Measurements from ENCODE around the gene DNAJA1. TPM values are rescaled to one million over a fixed set of nuclear protein-coding genes. Genes with fewer than 3 reads are reported as not detected.
"Not testable (repeated sequence)": the region's sequence is repeated elsewhere in the genome, so short reads cannot be mapped to it uniquely, and the experiment has no call there.

DNAJA1 gene
- total and polyA plus RNA-seq, 2 donors (not counting 3 experiments of a cell fraction or from before 2014, with no cell fraction given) = 72.9 to 182 TPM

- no TSS peak for BruUV-seq (replicated peaks)
- Histone ChIP-seq H3K27ac (ENCODE audit: insufficient read depth, low read depth, low read length) (no peak overlapping the region), H2AFZ (ENCODE audit: low read depth, low read length) (no peak overlapping the region), H3K4me3 (replicated peaks in 1 of 3; ENCODE audit: insufficient read depth in 1 of 3, low read depth in 1 of 3, low read length in 3 of 3) (no peak overlapping the region), H3K4me2 (ENCODE audit: insufficient read depth, low read length) (no peak overlapping the region), H3K9ac (replicated peaks; ENCODE audit: extremely low read depth, insufficient read depth, low read length) (no peak overlapping the region), H3K9me3 (replicated peaks; ENCODE audit: control insufficient read depth, insufficient read depth, low read length) (no peaks in the 10 kb centered on the region), H3K4me1 (ENCODE audit: control insufficient read depth, extremely low read depth, insufficient read depth, low read length) (no peaks in the 10 kb centered on the region), H3K27me3 (ENCODE audit: control insufficient read depth in 2 of 2, insufficient read depth in 2 of 2, low read length in 2 of 2) (no peaks in the 10 kb centered on the region), H3K9me1 (replicated peaks; ENCODE audit: control insufficient read depth, extremely low read depth, insufficient read depth, low read length) (no peaks in the 10 kb centered on the region), H3K79me2 (ENCODE audit: control insufficient read depth, insufficient read depth, low read length) (peaks cover 28% of the 10 kb centered on the region), H4K20me1 (replicated peaks; ENCODE audit: control insufficient read depth, extremely low read depth, insufficient read depth, low read length) (no peaks in the 10 kb centered on the region), H3K36me3 (ENCODE audit: control insufficient read depth in 2 of 2, extremely low read depth in 1 of 2, insufficient read depth in 2 of 2, low read length in 2 of 2) (peaks cover 0 to 8% of the 10 kb centered on the region in 2 experiments)
- dilution Hi-C loops (cut with MboI; ENCODE audit: extremely low pct_ligation_motif_present, low sequenced_read_pairs) = no loop called here
- CTCF ChIA-PET = interaction anchor here (0.7 kb wide), 1 partner anchor 522 kb away, joined by 3 read pairs; no protein-coding TSS in a partner anchor
- intact Hi-C loops (cut with micrococcal nuclease) = no loop called here
- DNase-seq (ENCODE audit: low read depth, low spot score) (no peak), FAIRE-seq (no peak)
- no peak for TF ChIP-seq CTCF (IDR thresholded peaks at IDR 0.05; ENCODE audit: extremely low read depth in 1 of 2, insufficient read depth in 1 of 2, low read depth in 1 of 2, low read length in 2 of 2)
- TF ChIP-seq FOS (IDR thresholded peaks at IDR 0.05; ENCODE audit: borderline replicate concordance, insufficient read depth, low read length) = no peak
- no peak for TF ChIP-seq EZH2 (IDR thresholded peaks at IDR 0.05; ENCODE audit: borderline replicate concordance, low read depth, low read length, severe bottlenecking)
- no peak for TF ChIP-seq MAX (IDR thresholded peaks at IDR 0.05; ENCODE audit: insufficient read depth, insufficient read length)
- no peak for TF ChIP-seq POLR2AphosphoS5 (IDR thresholded peaks at IDR 0.05; ENCODE audit: insufficient read depth, low read depth, low read length)
- no peak for TF ChIP-seq MYC (IDR thresholded peaks at IDR 0.05; ENCODE audit: low read depth, low read length)
- no peak for TF ChIP-seq JUN (IDR thresholded peaks at IDR 0.05; ENCODE audit: borderline replicate concordance, insufficient read depth, insufficient read length, low read depth)
- TF ChIP-seq GATA2 (IDR thresholded peaks at IDR 0.05; ENCODE audit: insufficient read depth, insufficient read length, low read depth, low read length) = no peak
- no peak for TF ChIP-seq POLR2A (IDR thresholded peaks at IDR 0.05; ENCODE audit: low read depth, low read length)
- POLR2A ChIA-PET = no interaction called here
These were observed 32.4 kb upstream of the DNAJA1 start for GRCh38 chr9:32992595-32993238.

- ChIA-PET POLR2A (interaction anchor here (0.7 to 1.0 kb wide), 2 partner anchors 24 to 26 kb away, joined by 3 to 5 read pairs; partner anchors contain the start of gene DNAJA1), CTCF (interaction anchor here (0.7 to 1.9 kb wide), 2 partner anchors 401 to 622 kb away, joined by 3 to 4 read pairs; no protein-coding TSS in a partner anchor)
- H3K36me3 ChIP-seq (ENCODE audit: control insufficient read depth in 2 of 2, extremely low read depth in 1 of 2, insufficient read depth in 2 of 2, low read length in 2 of 2); H3K9me3 ChIP-seq (replicated peaks; ENCODE audit: control insufficient read depth, insufficient read depth, low read length); H3K27me3 ChIP-seq (ENCODE audit: control insufficient read depth in 2 of 2, insufficient read depth in 2 of 2, low read length in 2 of 2); BruUV-seq (replicated peaks); H4K20me1 ChIP-seq (replicated peaks; ENCODE audit: control insufficient read depth, extremely low read depth, insufficient read depth, low read length); H3K9me1 ChIP-seq (replicated peaks; ENCODE audit: control insufficient read depth, extremely low read depth, insufficient read depth, low read length); DNase-seq (ENCODE audit: low read depth, low spot score); H2AFZ ChIP-seq (ENCODE audit: low read depth, low read length); dilution Hi-C loops (cut with MboI; ENCODE audit: extremely low pct_ligation_motif_present, low sequenced_read_pairs): not testable (repeated sequence)
- H3K9ac ChIP-seq (replicated peaks; ENCODE audit: extremely low read depth, insufficient read depth, low read length) = peak overlapping the region; percentile 89
- peak; percentile 77 for FAIRE-seq
- intact Hi-C loops (cut with micrococcal nuclease) = loop anchor here (1.0 kb wide), 1 partner anchor 25 kb away; the partner anchor contains the start of gene DNAJA1
- H3K79me2 ChIP-seq (ENCODE audit: control insufficient read depth, insufficient read depth, low read length) = peaks cover 33% of the 10 kb centered on the region
- H3K4me2 ChIP-seq (ENCODE audit: insufficient read depth, low read length) = peak overlapping the region; percentile 54
- H3K4me3 ChIP-seq (replicated peaks in 1 of 3; ENCODE audit: insufficient read depth in 1 of 3, low read depth in 1 of 3, low read length in 3 of 3) = peak overlapping the region; percentile 4 to 89 (median 43)
- H3K27ac ChIP-seq (ENCODE audit: insufficient read depth, low read depth, low read length) = peak overlapping the region; percentile 74
- H3K4me1 ChIP-seq (ENCODE audit: control insufficient read depth, extremely low read depth, insufficient read depth, low read length) = peaks cover 13% of the 10 kb centered on the region
These were observed 24.4 kb upstream of the DNAJA1 start for GRCh38 chr9:33000682-33001055.

Data from endothelial cell of umbilical vein (primary cell).